ENCODE measurements around the gene NRN1.
"Not testable (repeated sequence)": the region's sequence is repeated elsewhere in the genome, so short reads cannot be mapped to it uniquely, and the experiment has no call there.

The NRN1 gene

DNA sequence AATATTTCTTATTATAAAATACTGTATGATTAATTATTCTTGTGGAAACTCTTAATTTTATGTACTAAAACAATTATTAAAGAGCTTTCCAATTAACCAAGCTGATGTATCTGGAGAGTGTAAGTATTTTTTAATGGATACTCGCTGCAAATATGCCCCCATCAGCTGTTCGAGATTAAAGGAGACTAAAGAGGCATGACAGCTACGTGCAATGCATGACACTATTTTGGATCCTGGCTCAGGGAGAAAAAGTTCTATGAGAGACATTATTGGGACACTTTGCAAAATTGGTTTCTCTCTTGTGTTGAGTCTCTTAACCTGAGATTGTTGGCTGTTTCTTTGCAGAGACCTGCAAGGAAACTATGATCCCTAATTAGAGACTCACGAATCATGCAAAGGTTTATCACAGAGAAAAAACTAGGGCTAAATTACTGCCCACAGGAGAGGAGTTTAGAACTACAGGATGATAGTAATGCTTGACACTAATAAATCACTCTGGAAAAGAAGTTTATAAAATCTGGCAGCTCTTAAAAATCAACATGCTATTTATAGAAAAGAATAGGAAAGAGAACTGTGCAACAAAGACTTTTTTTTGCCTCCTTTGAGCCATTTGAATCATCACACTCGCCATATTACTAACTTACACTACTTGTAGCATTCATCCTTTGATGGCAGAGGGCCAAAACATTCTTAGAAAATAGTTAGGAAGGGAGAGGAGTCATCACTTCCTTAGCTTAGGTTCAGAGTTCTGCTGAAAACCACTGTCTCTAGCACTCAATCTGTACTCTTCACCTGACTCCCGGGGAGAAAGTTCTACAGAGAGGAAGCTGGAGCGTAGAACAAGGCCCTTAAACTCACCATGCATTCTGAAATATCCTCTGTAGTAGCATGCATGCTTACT, 25.3 kb downstream of the NRN1 start:
- no peak for DNase-seq

DNA sequence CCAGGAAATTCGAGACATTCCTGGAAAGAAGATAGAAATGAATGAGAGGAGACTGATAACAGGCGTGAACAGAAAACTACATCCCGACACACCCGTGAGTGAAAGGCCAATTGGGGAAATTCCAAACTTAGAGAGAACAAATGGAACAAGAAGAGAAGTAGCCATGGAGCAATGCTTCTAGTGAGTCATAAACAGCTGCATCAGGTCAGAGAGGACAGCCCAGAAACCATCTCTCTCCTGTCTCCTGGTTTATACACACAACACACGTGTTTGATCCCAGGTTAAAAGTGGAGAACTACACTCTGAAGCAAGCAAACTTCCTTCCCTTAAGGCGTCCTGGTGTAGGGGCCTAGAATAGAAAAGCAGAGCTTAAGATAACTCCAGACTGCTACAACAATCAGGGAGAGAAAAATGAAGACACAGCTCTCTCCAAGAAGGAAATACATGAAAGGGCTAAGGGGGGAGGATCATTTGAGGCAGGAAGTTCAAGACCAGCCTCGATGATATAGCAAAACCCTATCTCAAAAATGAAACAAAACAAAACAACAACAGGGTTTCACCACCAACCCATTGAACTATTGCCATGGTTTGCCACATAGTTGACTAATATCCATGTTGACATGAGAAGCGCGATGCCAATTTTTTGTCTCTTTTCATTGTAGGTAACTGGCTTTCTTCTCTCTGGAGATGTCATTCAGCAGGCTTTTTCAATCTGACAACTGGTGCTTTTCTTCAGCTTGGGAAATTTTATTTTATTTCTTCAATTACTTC, 26.9 kb downstream of the NRN1 start:
- no peak for DNase-seq

DNA sequence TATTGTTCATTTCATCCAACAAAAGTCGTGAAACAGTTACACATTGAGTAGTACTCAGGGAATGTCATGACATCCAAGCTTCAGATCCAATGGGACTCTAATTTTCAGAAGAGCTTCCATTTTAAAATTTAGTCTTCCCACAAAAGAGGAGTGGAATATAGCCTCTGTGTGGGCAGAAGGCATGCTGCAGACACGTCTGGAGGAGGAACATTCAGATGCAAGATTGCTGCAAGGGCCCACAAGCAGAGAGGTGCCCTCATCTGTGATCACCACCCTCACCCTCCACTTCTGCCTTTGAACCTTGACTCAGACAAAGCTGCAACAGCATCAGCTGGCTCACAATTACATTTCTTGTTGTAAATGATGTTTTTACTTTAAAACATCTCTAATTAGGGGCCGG, 29.9 kb downstream of the NRN1 start:
- DNase-seq = no peak

DNA sequence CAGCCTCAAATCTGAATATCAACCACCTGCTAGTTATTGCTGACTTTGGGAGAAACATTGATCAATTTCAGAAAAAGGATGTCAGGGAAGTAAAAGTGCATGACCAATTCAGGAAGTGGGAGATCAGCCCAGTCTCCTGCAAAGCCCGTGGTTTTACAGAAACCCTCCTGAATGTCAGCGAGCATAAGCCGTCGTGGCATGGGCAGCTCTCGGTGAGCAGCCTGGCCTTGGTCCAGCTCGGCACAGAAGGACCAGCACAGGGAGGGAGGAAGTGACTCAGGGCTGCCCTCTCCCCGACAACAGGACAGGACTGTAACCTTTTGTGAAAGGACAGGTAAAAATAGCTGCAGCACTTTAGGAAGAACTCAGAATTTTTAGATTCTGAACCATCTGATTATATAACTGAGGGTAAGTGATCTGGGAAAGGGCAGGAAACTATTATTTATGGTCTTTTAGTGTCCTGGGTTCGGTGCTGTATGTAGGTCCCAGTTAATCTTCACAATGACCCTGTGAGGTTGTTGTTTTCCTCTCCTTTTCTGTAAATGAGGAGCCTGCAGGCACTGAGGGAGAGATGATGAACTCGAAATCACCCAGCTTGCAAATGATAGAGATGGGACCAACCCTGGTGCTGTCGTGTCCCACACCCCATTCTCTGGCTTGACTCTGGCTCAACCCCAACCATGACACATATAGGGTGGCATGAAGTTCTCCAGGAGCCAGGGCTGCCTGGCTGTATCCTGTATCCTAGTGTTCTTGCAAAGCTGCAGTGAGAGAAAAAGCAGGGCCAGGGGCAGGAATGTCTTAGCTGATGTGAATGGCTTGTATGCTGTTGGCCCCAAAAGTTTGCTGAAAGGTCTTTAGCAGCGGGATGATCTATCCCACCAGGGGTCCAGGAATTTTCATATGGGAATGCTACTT, 37.6 kb downstream of the NRN1 start:
- no peak for DNase-seq

DNA sequence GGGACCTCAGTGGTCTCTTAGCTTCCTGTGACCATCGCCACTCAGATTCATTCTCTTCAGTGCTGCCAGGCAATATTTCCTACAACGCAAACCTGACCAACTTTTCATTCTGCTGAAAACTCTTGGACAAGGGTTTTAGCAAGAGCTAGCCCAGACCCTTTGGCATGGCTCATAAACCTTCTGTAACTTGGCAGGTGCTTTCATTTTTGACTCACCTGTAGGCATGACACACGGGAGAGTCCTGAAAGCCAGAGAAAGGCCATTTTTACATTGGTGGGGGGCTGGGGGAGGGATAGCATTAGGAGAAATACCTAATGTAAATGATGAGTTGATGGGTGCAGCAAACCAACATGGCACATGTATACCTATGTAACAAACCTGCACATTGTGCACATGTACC, 38.7 kb downstream of the NRN1 start:
- DNase-seq = not testable (repeated sequence)

DNA sequence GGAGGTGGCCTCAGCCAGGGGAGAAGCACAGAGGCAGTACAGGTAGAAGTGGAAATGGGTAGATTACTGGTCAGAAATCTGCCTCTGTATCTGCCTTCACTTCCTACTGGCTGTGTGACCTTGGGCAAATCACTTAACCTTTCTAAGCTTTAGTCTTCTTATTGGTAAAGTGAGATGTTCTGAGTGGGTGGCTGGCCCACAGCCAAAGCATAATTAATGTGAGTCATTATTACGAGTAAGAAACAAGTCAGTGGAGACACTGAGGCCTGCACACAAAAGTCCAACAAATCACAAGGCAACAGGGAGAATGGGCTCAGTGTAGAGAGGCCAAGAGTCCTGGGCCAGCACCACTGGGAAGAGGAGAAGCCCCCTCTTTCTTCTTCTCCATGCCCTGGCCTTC, 39.1 kb downstream of the NRN1 start:
- no peak for DNase-seq

DNA sequence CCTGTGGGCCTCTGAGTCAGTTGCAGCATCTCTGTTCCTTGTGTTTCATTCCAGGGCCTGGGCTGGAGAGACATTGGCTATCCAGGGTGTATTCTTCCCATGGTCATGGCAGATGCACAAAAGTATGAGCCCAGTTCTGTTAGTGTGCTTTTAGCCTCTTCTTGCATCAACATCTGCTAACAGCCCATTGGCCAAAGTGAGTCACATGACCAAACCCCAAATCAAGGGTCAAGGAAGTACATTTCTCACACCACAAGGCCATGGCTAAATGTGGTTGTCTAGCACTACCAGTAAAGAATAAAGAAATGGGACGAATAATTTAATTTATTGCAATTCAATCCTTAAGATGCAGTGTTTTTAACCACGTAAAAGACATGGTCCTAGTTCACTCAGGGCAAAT, 43.9 kb downstream of the NRN1 start:
- DNase-seq = no peak

DNA sequence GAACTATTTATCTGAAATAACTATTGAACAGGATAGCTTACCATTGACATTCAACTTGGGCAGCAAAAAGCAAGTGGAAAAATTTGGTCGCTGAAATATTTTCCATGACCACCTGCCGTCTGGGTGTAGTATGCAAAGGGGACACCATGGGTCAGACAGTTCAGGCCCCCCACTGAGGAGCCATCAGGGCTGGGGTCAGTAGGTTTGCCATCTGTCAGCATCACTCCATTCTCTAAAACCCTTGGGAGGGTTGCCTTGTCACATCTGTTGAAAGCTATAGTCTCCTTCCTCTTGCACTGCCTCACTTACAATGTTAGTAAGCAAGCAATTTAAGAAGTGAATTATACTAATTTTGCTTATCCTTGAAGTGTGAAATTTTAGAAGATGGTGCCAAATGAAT, 44.9 kb downstream of the NRN1 start:
- DNase-seq = no peak

DNA sequence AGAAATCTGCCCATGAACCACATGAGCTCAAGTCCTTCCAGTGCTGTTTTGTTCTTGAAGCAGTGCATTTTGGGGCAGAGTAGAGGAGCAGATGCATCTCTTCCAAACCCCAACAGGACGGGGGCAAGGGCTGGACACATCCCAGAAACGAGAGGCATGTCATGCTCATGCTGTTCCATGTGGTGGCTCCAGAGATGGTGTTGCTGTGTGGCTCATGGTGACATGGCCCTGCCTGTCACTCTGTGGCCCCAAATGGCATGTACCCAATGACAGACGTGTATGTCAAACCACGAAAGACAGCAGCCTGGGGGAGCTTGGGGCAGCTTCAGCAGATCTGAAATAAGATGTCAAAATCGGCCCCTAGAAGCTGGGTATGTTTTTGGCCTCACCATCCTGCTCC, 46.3 kb downstream of the NRN1 start:
- DNase-seq = no peak

DNA sequence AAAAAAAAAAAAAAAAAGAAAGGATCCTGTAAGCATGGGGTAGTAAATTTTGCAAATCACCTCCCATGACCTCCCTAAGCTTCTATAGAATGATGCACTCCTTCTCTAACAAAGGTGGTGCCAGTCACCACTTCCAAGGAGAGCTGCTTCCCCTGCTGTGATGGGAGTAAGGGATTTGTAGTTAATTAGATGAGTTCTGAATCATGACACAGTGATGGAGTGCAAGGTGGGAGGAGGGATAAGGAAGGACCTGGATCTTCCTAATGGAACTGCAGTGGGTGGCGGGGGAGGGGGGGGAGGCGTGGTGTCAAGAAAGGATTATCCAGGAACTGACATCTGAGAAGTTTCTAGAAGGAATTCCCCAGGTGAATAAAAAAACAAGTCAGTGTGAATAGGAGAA, 47.8 kb downstream of the NRN1 start:
- no peak for DNase-seq

DNA sequence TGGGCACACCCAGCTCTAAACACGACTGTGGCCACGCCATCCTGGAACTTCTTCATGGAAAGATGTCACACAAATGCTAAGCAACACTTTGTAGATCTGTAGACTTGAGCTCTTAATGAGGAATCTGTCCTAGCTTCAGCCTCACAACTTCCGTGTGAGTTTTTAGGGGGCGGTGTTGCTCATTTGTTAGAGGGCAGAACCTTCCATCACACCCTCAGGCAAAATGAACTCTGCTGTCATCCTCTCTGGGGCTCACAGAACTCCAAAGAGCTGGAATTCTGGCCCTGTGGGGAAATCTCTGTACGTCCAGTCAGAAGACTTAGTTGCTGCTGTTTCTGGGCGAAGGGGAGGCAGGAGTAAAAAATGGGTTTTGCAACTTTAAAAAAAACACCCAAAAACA, 49.8 kb downstream of the NRN1 start:
- no peak for DNase-seq

DNA sequence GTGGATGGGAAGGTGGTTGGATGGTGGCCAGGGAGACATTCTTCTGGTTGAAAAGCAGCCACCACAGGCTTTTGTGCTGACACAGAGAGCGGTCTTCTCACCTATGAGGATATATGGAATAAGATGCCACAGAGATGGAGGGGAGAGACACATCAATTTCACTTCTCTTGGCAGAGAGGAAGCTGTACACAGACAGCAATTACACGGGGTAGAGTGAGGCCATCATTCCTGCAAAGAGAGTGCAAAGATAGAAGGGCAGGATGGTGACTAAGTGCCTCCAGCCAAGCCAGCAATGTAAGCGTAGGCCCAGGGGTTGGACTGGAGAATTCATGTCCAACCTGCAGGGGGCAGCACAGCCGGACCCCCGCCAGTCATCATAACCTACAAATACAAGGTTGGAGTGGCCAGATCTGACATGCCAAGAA, 56.4 kb downstream of the NRN1 start:
- no peak for DNase-seq

All from CD4-positive, alpha-beta T cell treated with Interleukin-15 for 1 hour (primary cell).